HCT116 (cell line): ENCODE results near the gene RET.

Experiments used
- CEBPB ChIP-seq: IDR thresholded peaks from 2 replicates; pipeline ENCODE4 v1.6.1; 2012; ENCODE audit warnings: low read depth
- EGR1 ChIP-seq: IDR thresholded peaks from 2 replicates; pipeline ENCODE4 v1.6.1; 2012; ENCODE audit warnings: low read depth
- EZH2 ChIP-seq: fragments of 200-600 bp; sonication (generic); IDR thresholded peaks from 2 replicates; pipeline ENCODE4 v1.6.1; 2017; ENCODE audit warnings: antibody characterized with exemption, mixed run types
- JUND ChIP-seq: IDR thresholded peaks from 2 replicates; pipeline ENCODE4 v1.6.1; 2012
- POLR2A ChIP-seq: IDR thresholded peaks from 2 replicates; pipeline ENCODE4 v1.7.0; 2011; ENCODE audit warnings: borderline replicate concordance; ENCODE audit not compliant: insufficient read depth, insufficient read length; ENCODE audit errors: extremely low read depth
- POLR2AphosphoS5 ChIP-seq: IDR thresholded peaks from 2 replicates; pipeline ENCODE4 v1.6.1; 2011; ENCODE audit warnings: mild to moderate bottlenecking, low read depth, low read length, moderate library complexity
- RAD21 ChIP-seq: IDR thresholded peaks from 2 replicates; pipeline ENCODE4 v1.6.1; 2012; ENCODE audit warnings: low read depth, mild to moderate bottlenecking
- SP1 ChIP-seq: IDR thresholded peaks from 2 replicates; pipeline ENCODE4 v1.6.1; 2012; ENCODE audit warnings: low read depth
- TCF7L2 ChIP-seq: IDR thresholded peaks from 2 replicates; pipeline ENCODE4 v1.7.0; 2011; ENCODE audit warnings: borderline replicate concordance, inconsistent platforms; ENCODE audit not compliant: insufficient read depth, insufficient read length; ENCODE audit errors: extremely low read depth
- YY1 ChIP-seq: IDR thresholded peaks from 2 replicates; pipeline ENCODE4 v1.6.1; 2011; ENCODE audit warnings: low read length, low read depth, moderate library complexity, mild to moderate bottlenecking; ENCODE audit not compliant: insufficient replicate concordance; ENCODE audit errors: extremely low read depth
- ZFX ChIP-seq: fragments of 450-650 bp; IDR thresholded peaks from 2 replicates; pipeline ENCODE4 v1.6.1; 2017
- ZNF274 ChIP-seq: fragments of 200-500 bp; sonication (Bioruptor generic); IDR thresholded peaks from 2 replicates; pipeline ENCODE4 v1.6.1; 2014; ENCODE audit warnings: mild to moderate bottlenecking, low read depth, low read length, inconsistent platforms
- TF ChIP-seq, protein P1 (sequence below), 3 experiments: fragments of 200-600 bp in 1 of 3; sonication (generic) in 1 of 3; IDR thresholded peaks in 2 of 3; conservative IDR thresholded peaks in 1 of 3; 2 replicates each; pipeline ENCODE4 v1.5.1; 2012 to 2017; ENCODE audit warnings: low read depth in 2 of 3, low read length in 2 of 3, antibody characterized with exemption in 1 of 3, borderline replicate concordance in 1 of 3, control low read depth in 1 of 3, mild to moderate bottlenecking in 1 of 3, mixed read lengths in 1 of 3, mixed run types in 1 of 3, moderate library complexity in 1 of 3; ENCODE audit not compliant: insufficient read depth in 1 of 3
- TF ChIP-seq, protein P2 (sequence below): IDR thresholded peaks from 2 replicates; pipeline ENCODE4 v1.6.1; 2012; ENCODE audit warnings: low read depth

DNA sequence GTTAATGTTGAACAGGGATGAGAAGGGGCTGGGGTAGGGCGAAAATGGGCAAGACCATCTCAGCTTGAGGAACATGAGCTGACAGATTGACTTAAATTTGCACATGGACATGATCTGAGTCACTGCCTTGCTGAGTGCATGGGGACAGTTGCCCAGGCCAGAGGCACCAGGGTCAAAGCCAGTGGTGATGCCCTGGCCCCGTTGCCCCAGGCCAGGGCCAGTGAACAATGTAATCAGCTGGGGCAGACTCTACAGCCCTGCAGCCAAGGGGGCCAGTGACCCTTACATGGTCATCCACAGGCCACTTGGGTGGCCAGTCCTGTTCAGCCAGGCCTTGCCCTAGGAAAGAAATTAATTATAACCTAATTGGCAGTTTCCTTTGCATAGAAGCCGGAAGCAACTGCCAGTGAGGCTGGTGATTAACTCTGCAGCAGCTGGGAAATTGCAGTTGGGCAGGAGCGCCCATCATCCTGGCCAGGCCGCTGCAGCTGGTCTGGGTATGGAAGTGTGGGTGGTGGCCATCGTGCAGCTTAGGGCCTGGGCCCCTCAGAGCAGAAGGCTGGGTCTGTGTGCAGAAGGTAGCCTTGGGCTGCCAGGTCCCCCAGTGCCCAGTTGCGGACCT lies 9.6 kb downstream of the RET start:
- no peak for TF ChIP-seq POLR2A
- TF ChIP-seq, protein P1, sequence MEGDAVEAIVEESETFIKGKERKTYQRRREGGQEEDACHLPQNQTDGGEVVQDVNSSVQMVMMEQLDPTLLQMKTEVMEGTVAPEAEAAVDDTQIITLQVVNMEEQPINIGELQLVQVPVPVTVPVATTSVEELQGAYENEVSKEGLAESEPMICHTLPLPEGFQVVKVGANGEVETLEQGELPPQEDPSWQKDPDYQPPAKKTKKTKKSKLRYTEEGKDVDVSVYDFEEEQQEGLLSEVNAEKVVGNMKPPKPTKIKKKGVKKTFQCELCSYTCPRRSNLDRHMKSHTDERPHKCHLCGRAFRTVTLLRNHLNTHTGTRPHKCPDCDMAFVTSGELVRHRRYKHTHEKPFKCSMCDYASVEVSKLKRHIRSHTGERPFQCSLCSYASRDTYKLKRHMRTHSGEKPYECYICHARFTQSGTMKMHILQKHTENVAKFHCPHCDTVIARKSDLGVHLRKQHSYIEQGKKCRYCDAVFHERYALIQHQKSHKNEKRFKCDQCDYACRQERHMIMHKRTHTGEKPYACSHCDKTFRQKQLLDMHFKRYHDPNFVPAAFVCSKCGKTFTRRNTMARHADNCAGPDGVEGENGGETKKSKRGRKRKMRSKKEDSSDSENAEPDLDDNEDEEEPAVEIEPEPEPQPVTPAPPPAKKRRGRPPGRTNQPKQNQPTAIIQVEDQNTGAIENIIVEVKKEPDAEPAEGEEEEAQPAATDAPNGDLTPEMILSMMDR (IDR thresholded peaks at IDR 0.05 in 2 of 3, conservative IDR thresholded peaks at IDR 0.05 in 1 of 3; ENCODE audit: borderline replicate concordance in 1 of 3, insufficient read depth in 1 of 3, low read depth in 2 of 3, low read length in 2 of 3): no peak
- TF ChIP-seq ZNF274: no peak
- TF ChIP-seq SP1: no peak
- TF ChIP-seq ZFX: no peak
- TF ChIP-seq TCF7L2: no peak
- TF ChIP-seq JUND: no peak
- TF ChIP-seq YY1: no peak
- TF ChIP-seq CEBPB: no peak
- TF ChIP-seq POLR2AphosphoS5: no peak
- TF ChIP-seq EZH2: no peak
- no peak for TF ChIP-seq EGR1
- TF ChIP-seq RAD21: no peak
- TF ChIP-seq, protein P2, sequence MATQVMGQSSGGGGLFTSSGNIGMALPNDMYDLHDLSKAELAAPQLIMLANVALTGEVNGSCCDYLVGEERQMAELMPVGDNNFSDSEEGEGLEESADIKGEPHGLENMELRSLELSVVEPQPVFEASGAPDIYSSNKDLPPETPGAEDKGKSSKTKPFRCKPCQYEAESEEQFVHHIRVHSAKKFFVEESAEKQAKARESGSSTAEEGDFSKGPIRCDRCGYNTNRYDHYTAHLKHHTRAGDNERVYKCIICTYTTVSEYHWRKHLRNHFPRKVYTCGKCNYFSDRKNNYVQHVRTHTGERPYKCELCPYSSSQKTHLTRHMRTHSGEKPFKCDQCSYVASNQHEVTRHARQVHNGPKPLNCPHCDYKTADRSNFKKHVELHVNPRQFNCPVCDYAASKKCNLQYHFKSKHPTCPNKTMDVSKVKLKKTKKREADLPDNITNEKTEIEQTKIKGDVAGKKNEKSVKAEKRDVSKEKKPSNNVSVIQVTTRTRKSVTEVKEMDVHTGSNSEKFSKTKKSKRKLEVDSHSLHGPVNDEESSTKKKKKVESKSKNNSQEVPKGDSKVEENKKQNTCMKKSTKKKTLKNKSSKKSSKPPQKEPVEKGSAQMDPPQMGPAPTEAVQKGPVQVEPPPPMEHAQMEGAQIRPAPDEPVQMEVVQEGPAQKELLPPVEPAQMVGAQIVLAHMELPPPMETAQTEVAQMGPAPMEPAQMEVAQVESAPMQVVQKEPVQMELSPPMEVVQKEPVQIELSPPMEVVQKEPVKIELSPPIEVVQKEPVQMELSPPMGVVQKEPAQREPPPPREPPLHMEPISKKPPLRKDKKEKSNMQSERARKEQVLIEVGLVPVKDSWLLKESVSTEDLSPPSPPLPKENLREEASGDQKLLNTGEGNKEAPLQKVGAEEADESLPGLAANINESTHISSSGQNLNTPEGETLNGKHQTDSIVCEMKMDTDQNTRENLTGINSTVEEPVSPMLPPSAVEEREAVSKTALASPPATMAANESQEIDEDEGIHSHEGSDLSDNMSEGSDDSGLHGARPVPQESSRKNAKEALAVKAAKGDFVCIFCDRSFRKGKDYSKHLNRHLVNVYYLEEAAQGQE: no peak
